ENCODE results near the gene TRAK2.

The TRAK2 gene

GRCh38 chr2:201471732-201472393 is 20.6 kb upstream of the TRAK2 start:
- peaks cover 39% of the 10 kb centered on the region for H3K4me1 ChIP-seq (ENCODE audit: control insufficient read depth, insufficient read depth, low read length, unreplicated experiment)
- no peaks in the 10 kb centered on the region for H3K79me2 ChIP-seq (ENCODE audit: control insufficient read depth, insufficient read depth, low read length, unreplicated experiment)
- H2AFZ ChIP-seq (ENCODE audit: low read length, unreplicated experiment): peak overlapping the region; percentile 46
- peak overlapping the region; percentile 77 for H3K27ac ChIP-seq (ENCODE audit: low read depth, low read length)
- peaks cover 31% of the 10 kb centered on the region for H3K36me3 ChIP-seq (ENCODE audit: insufficient read depth, low read length)
- peak overlapping the region; percentile 24; the same call in 1 of the 2 replicates for H3K4me3 ChIP-seq (ENCODE audit: low read depth, low read length)
- no peaks in the 10 kb centered on the region for H3K27me3 ChIP-seq (ENCODE audit: insufficient read depth, low read length)

- no peaks in the 10 kb centered on the region for H3K79me2 ChIP-seq (ENCODE audit: control insufficient read depth, insufficient read depth, low read length, unreplicated experiment)
- peaks cover 30% of the 10 kb centered on the region for H3K36me3 ChIP-seq (ENCODE audit: insufficient read depth, low read length)
- no peaks in the 10 kb centered on the region for H3K27me3 ChIP-seq (ENCODE audit: insufficient read depth, low read length)
- peak overlapping the region; percentile 77 for H3K27ac ChIP-seq (ENCODE audit: low read depth, low read length)
- H3K4me3 ChIP-seq (ENCODE audit: low read depth, low read length): no peak overlapping the region; the same call in 1 of the 2 replicates
- peaks cover 46% of the 10 kb centered on the region for H3K4me1 ChIP-seq (ENCODE audit: control insufficient read depth, insufficient read depth, low read length, unreplicated experiment)
- H2AFZ ChIP-seq (ENCODE audit: low read length, unreplicated experiment): no peak overlapping the region
Measured at GRCh38 chr2:201470821-201471731, 19.8 kb upstream of the TRAK2 start.

GRCh38 chr2:201467666-201468065 is 16.4 kb upstream of the TRAK2 start:
- Histone ChIP-seq H3K27ac (ENCODE audit: low read depth, low read length) (no peak overlapping the region), H3K4me3 (ENCODE audit: low read depth, low read length) (no peak overlapping the region), H3K79me2 (ENCODE audit: control insufficient read depth, insufficient read depth, low read length, unreplicated experiment) (no peaks in the 10 kb centered on the region), H3K27me3 (ENCODE audit: insufficient read depth, low read length) (no peaks in the 10 kb centered on the region), H3K36me3 (ENCODE audit: insufficient read depth, low read length) (peaks cover 15% of the 10 kb centered on the region), H3K4me1 (ENCODE audit: control insufficient read depth, insufficient read depth, low read length, unreplicated experiment) (peaks cover 55% of the 10 kb centered on the region), H2AFZ (ENCODE audit: low read length, unreplicated experiment) (no peak overlapping the region)

GRCh38 chr2:201466050-201466675 is 14.9 kb upstream of the TRAK2 start:
- Histone ChIP-seq H3K36me3 (ENCODE audit: insufficient read depth, low read length) (peaks cover 27% of the 10 kb centered on the region), H3K4me3 (ENCODE audit: low read depth, low read length) (peak overlapping the region; percentile 18; the same call in 1 of the 2 replicates), H3K79me2 (ENCODE audit: control insufficient read depth, insufficient read depth, low read length, unreplicated experiment) (no peaks in the 10 kb centered on the region), H3K27me3 (ENCODE audit: insufficient read depth, low read length) (no peaks in the 10 kb centered on the region), H3K27ac (ENCODE audit: low read depth, low read length) (peak overlapping the region; percentile 78), H2AFZ (ENCODE audit: low read length, unreplicated experiment) (peak overlapping the region; percentile 72), H3K4me1 (ENCODE audit: control insufficient read depth, insufficient read depth, low read length, unreplicated experiment) (peaks cover 40% of the 10 kb centered on the region)

DNA sequence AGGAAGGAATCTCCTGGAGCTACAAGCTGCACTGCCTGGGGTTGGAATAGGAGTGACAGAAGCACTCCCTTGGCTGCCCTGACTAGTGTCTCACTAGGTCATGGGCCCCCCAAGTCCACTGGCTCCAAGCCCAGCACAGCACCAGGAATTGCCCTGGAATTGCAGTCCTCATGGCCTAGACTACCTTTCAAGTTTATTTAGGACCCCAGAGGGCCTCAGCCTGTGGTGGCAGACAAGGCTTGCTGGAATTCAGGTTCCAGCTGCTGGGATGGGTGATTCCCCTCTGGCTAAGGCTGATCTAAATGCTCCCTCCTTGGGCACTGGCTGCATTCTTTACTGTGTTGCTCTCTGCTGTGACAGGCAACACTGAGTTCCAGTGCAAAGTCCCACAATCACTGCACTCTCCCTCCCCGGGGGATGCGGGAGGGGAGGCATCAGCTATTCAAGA is 14.3 kb upstream of the TRAK2 start:
- no peak overlapping the region for H2AFZ ChIP-seq (ENCODE audit: low read length, unreplicated experiment)
- no peaks in the 10 kb centered on the region for H3K27me3 ChIP-seq (ENCODE audit: insufficient read depth, low read length)
- H3K36me3 ChIP-seq (ENCODE audit: insufficient read depth, low read length): peaks cover 27% of the 10 kb centered on the region
- H3K4me3 ChIP-seq (ENCODE audit: low read depth, low read length): no peak overlapping the region; the same call in 1 of the 2 replicates
- no peaks in the 10 kb centered on the region for H3K79me2 ChIP-seq (ENCODE audit: control insufficient read depth, insufficient read depth, low read length, unreplicated experiment)
- peak overlapping the region; percentile 78 for H3K27ac ChIP-seq (ENCODE audit: low read depth, low read length)
- H3K4me1 ChIP-seq (ENCODE audit: control insufficient read depth, insufficient read depth, low read length, unreplicated experiment): peaks cover 38% of the 10 kb centered on the region

DNA sequence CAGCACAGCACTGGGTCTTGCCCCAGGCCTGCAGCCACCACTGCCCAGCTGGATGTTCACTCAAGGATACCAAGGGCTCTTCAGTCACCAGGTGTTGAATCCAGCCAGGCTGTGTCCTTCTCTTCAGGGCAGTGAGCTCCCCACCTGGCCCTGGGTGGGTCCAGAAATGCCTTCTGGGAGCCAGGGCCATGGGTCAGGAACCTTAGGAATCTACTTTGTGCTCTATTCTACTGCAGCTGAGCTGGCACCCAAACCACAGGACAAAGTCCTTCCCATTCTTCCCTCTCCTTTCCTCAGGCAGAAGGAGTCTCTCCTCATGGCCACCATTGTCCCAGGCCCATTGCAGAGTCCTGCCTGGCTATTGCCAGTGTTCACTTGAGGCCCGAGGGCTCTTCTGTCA is 13.3 kb upstream of the TRAK2 start:
- peaks cover 38% of the 10 kb centered on the region for H3K4me1 ChIP-seq (ENCODE audit: control insufficient read depth, insufficient read depth, low read length, unreplicated experiment)
- H3K36me3 ChIP-seq (ENCODE audit: insufficient read depth, low read length): peaks cover 36% of the 10 kb centered on the region
- no peaks in the 10 kb centered on the region for H3K79me2 ChIP-seq (ENCODE audit: control insufficient read depth, insufficient read depth, low read length, unreplicated experiment)
- H3K27ac ChIP-seq (ENCODE audit: low read depth, low read length): no peak overlapping the region
- no peak overlapping the region for H2AFZ ChIP-seq (ENCODE audit: low read length, unreplicated experiment)
- H3K4me3 ChIP-seq (ENCODE audit: low read depth, low read length): no peak overlapping the region
- no peaks in the 10 kb centered on the region for H3K27me3 ChIP-seq (ENCODE audit: insufficient read depth, low read length)

DNA sequence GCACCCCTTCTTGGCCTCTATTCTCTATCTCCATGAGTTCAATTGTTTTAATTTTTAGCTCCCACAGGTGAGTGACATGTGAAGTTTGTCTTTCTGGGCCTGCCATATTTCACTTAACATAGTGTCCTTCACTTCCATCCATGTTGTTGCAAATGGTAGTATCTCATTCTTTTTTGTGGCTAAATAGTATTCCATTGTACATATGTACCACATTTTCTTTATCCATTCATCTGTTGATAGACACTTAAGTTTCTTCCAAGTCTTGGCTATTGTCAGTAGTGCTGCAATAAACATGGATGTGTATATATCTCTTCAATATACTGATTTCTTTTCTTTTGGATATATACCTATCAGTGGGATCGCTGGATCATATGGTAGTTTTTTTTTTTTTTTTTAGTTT is 9.3 kb upstream of the TRAK2 start:
- Histone ChIP-seq H3K4me3 (ENCODE audit: low read depth, low read length) (no peak overlapping the region), H3K27me3 (ENCODE audit: insufficient read depth, low read length) (no peaks in the 10 kb centered on the region), H3K4me1 (ENCODE audit: control insufficient read depth, insufficient read depth, low read length, unreplicated experiment) (peaks cover 5% of the 10 kb centered on the region), H3K27ac (ENCODE audit: low read depth, low read length) (no peak overlapping the region), H3K79me2 (ENCODE audit: control insufficient read depth, insufficient read depth, low read length, unreplicated experiment) (no peaks in the 10 kb centered on the region), H3K36me3 (ENCODE audit: insufficient read depth, low read length) (peaks cover 42% of the 10 kb centered on the region), H2AFZ (ENCODE audit: low read length, unreplicated experiment) (no peak overlapping the region)

DNA sequence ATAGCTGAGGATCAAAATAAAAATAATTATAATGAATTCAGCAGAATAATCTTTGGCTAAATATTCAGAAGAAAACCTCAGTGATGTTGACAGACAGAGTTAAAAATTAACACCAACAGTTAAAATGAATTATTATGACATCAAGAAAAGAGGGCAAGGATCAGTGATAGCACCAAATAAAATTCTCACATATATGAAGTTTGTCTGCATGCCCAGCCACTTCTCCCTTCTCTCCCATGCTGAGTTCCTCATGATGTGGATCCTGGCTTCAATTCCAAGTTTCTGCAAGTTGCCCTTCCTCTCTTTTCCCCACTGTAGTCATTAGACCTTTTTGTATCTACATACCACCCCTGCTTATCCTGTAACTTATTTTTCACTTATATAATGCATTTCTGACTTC is 7.1 kb upstream of the TRAK2 start:
- no peaks in the 10 kb centered on the region for H3K4me1 ChIP-seq (ENCODE audit: control insufficient read depth, insufficient read depth, low read length, unreplicated experiment)
- H3K27ac ChIP-seq (ENCODE audit: low read depth, low read length): no peak overlapping the region
- H3K4me3 ChIP-seq (ENCODE audit: low read depth, low read length): no peak overlapping the region
- H3K79me2 ChIP-seq (ENCODE audit: control insufficient read depth, insufficient read depth, low read length, unreplicated experiment): peaks cover 4% of the 10 kb centered on the region
- no peak overlapping the region for H2AFZ ChIP-seq (ENCODE audit: low read length, unreplicated experiment)
- H3K36me3 ChIP-seq (ENCODE audit: insufficient read depth, low read length): peaks cover 37% of the 10 kb centered on the region
- no peaks in the 10 kb centered on the region for H3K27me3 ChIP-seq (ENCODE audit: insufficient read depth, low read length)

- Histone ChIP-seq H3K4me3 (ENCODE audit: low read depth, low read length) (peak overlapping the region; percentile 97), H3K79me2 (ENCODE audit: control insufficient read depth, insufficient read depth, low read length, unreplicated experiment) (peaks cover 42% of the 10 kb centered on the region), H3K27me3 (ENCODE audit: insufficient read depth, low read length) (no peaks in the 10 kb centered on the region), H3K4me1 (ENCODE audit: control insufficient read depth, insufficient read depth, low read length, unreplicated experiment) (no peaks in the 10 kb centered on the region), H3K36me3 (ENCODE audit: insufficient read depth, low read length) (0 out of 2 replicates have a peak, but pooled peaks cover 2% of the 10 kb centered on the region), H2AFZ (ENCODE audit: low read length, unreplicated experiment) (peak overlapping the region; percentile 71), H3K27ac (ENCODE audit: low read depth, low read length) (no peak overlapping the region)
Measured at GRCh38 chr2:201452922-201453643, 1.8 kb upstream of the TRAK2 start.
